Germinal center (tissue), 1 donor: ENCODE data around the gene MCHR1.

ENCODE experiments used
- DNase-seq: peaks from one replicate; pipeline ENCODE4 v3.0.0; 2012; ENCODE audit warnings: mixed read lengths, low spot score

The MCHR1 gene

GRCh38 chr22:40727070-40727963 lies 48.0 kb downstream of the MCHR1 start:
- DNase-seq = no peak

GRCh38 chr22:40727964-40728615 lies 48.8 kb downstream of the MCHR1 start:
- no peak for DNase-seq

- DNase-seq = no peak
Observed at GRCh38 chr22:40728731-40729189, 49.5 kb downstream of the MCHR1 start.

DNA sequence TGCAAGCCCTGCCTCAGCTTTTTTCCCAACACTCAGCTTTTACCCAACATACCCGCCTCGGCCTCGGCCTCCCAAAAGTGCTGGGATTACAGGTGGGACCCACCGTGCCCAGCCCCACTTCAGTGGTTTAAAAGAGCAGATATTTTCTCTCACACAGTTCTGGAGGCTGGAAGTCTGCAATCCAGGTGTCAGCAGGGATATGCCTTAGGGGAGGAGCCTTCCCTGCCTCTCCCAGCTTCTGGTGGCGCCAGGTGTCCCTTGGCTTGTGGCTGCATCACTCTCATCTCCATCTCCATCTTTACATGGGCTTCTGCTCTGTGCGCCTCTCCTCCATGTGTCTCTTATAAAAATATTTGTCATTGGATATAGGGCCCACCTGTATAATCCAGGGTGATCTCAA lies 50.0 kb downstream of the MCHR1 start:
- no peak for DNase-seq
